ENCODE data around the gene DNMT3B.
"Not testable (repeated sequence)": the region's sequence is repeated elsewhere in the genome, so short reads cannot be mapped to it uniquely, and the experiment has no call there.

DNA sequence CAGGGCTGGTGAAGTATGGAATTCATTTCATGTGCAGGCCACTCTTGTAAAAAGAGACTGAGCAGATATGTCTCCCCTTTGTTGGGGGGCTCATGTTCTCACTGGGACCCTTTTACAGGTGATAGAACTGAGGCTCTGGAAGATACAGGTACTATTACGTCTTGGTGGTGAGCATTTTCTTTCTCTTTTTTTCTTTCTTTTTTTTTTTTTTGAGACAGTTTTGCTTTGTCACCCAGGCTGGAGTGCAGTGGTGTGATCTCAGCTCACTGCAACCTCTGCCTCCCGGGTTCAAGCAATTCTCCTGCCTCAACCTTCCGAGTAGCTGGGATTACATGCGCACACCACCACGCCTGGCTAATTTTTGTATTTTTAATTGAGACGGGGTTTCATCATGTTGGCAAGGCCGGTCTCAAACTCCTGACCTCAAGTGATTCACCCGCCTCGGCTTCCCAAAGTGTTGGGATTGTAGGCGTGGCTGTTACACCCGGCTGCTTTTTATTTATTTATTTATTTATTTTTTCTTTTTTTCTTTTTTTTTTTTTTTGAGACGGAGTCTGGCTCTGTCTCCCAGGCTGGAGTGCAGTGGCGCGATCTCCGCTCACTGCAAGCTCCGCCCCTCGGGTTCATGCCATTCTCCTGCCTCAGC is 3.2 kb downstream of the DNMT3B start:
- TF ChIP-seq, protein P1, sequence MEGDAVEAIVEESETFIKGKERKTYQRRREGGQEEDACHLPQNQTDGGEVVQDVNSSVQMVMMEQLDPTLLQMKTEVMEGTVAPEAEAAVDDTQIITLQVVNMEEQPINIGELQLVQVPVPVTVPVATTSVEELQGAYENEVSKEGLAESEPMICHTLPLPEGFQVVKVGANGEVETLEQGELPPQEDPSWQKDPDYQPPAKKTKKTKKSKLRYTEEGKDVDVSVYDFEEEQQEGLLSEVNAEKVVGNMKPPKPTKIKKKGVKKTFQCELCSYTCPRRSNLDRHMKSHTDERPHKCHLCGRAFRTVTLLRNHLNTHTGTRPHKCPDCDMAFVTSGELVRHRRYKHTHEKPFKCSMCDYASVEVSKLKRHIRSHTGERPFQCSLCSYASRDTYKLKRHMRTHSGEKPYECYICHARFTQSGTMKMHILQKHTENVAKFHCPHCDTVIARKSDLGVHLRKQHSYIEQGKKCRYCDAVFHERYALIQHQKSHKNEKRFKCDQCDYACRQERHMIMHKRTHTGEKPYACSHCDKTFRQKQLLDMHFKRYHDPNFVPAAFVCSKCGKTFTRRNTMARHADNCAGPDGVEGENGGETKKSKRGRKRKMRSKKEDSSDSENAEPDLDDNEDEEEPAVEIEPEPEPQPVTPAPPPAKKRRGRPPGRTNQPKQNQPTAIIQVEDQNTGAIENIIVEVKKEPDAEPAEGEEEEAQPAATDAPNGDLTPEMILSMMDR (IDR thresholded peaks at IDR 0.05; ENCODE audit: borderline replicate concordance, extremely low read depth, low read length, poor library complexity, severe bottlenecking): not testable (repeated sequence)
- TF ChIP-seq EZH2 (IDR thresholded peaks at IDR 0.05; ENCODE audit: borderline replicate concordance, low read depth, low read length, severe bottlenecking): not testable (repeated sequence)

All from DND-41 (cell line).